SU-DHL-6 (cell line): ENCODE results near the gene BOC.

ENCODE experiments used
- CTCF ChIP-seq: fragments of 200-600 bp; sonication (generic); IDR thresholded peaks from one replicate; pipeline ENCODE4 v1.5.1; 2017; ENCODE audit warnings: antibody characterized with exemption, mild to moderate bottlenecking, low read length, moderate library complexity; ENCODE audit not compliant: insufficient read depth, poor library complexity, severe bottlenecking
- EZH2phosphoT487 ChIP-seq: fragments of 200-600 bp; sonication (generic), shearing (Covaris generic); conservative IDR thresholded peaks from 2 replicates; pipeline ENCODE4 v1.6.1; 2018; ENCODE audit warnings: mild to moderate bottlenecking, antibody characterized with exemption, low read length, moderate library complexity, mixed read lengths

GRCh38 chr3:113275583-113275928 is 64.2 kb downstream of the BOC start:
- TF ChIP-seq CTCF (no peak), EZH2phosphoT487 (no peak)
